Activated CD4-positive, alpha-beta T cell treated with anti-CD3 and anti-CD28 coated beads for 36 hours (primary cell): ENCODE data around the gene UNC80. TPM values are rescaled to one million over a fixed set of nuclear protein-coding genes. Genes with fewer than 3 reads are reported as not detected.

Experiments
- ATAC-seq: fragments of 200-7000 bp; cut with Tn5 transposase; one replicate; pipeline ENCODE4 v1.10.0; 2021; ENCODE audit warnings: mild to moderate bottlenecking, moderate library complexity
- CTCF ChIA-PET: fragments of 350-600 bp; sonication (Branson Sonifier 250); formaldehyde crosslinking; loops from one replicate; lab custom pipeline; 2021; ENCODE audit warnings: antibody characterized with exemption; lab: Charles Lee
- POLR2A ChIA-PET: fragments of 350-600 bp; sonication (Branson Sonifier 250); formaldehyde crosslinking; loops from one replicate; lab custom pipeline; 2021; ENCODE audit warnings: antibody characterized with exemption, inconsistent platforms; lab: Charles Lee
- DNase-seq: peaks from one replicate; pipeline ENCODE4 v3.0.0-alpha.2; 2020
- H3K27ac Mint-ChIP-seq: one replicate; pipeline ENCODE4 v1.8.0; 2021; ENCODE audit warnings: mixed read lengths
- H3K27me3 Mint-ChIP-seq: one replicate; pipeline ENCODE4 v1.8.0; 2021; ENCODE audit warnings: mixed read lengths
- H3K36me3 Mint-ChIP-seq: one replicate; pipeline ENCODE4 v1.8.0; 2021; ENCODE audit warnings: low read depth, mixed read lengths
- H3K4me1 Mint-ChIP-seq: one replicate; pipeline ENCODE4 v1.8.0; 2021; ENCODE audit warnings: mixed read lengths
- H3K4me3 Mint-ChIP-seq: one replicate; pipeline ENCODE4 v1.8.0; 2021; ENCODE audit warnings: mild to moderate bottlenecking, moderate library complexity, mixed read lengths
- H3K9me3 Mint-ChIP-seq: one replicate; pipeline ENCODE4 v1.8.0; 2021; ENCODE audit warnings: low read depth, mixed read lengths
- intact Hi-C, 2 experiments: fragments of 100-400 bp; cut with DNase I in 1 of 2; cut with micrococcal nuclease in 1 of 2; formaldehyde crosslinking; loops; one replicate each; pipeline versions ENCODE4 v1.14.2 to v1.15.1; 2022 to 2024; cut with DNase I, micrococcal nuclease
- total RNA-seq, 2 experiments: library from RNA; stranded (reverse); gene quantifications; one replicate each; pipeline ENCODE4 v1.2.3, GENCODE V29; 2021

Gene UNC80
- total RNA-seq, 2 experiments from 2014 or later = not detected

- no peak overlapping the region for H3K4me3 Mint-ChIP-seq
- ChIA-PET CTCF (no interaction called here), POLR2A (no interaction called here)
- no peaks in the 10 kb centered on the region for H3K36me3 Mint-ChIP-seq
- ATAC-seq = no peak
- intact Hi-C loops = no loop called here
- no peak for DNase-seq
- no peaks in the 10 kb centered on the region for H3K4me1 Mint-ChIP-seq
- no peaks in the 10 kb centered on the region for H3K27me3 Mint-ChIP-seq
- no peak overlapping the region for H3K27ac Mint-ChIP-seq
- H3K9me3 Mint-ChIP-seq = peaks cover under 1% of the 10 kb centered on the region
Observed at GRCh38 chr2:209868271-209868994, 96.8 kb downstream of the UNC80 start.

- ATAC-seq = no peak
- intact Hi-C loops = no loop called here
- H3K4me3 Mint-ChIP-seq = no peak overlapping the region
- no peaks in the 10 kb centered on the region for H3K9me3 Mint-ChIP-seq
- no peaks in the 10 kb centered on the region for H3K27me3 Mint-ChIP-seq
- CTCF ChIA-PET = no interaction called here
- no peaks in the 10 kb centered on the region for H3K36me3 Mint-ChIP-seq
- H3K4me1 Mint-ChIP-seq = no peaks in the 10 kb centered on the region
- no peak for DNase-seq
- H3K27ac Mint-ChIP-seq = no peak overlapping the region
- POLR2A ChIA-PET = no interaction called here
Observed at GRCh38 chr2:209870067-209870466, 98.4 kb downstream of the UNC80 start.

- no peaks in the 10 kb centered on the region for H3K36me3 Mint-ChIP-seq
- DNase-seq = no peak
- no peaks in the 10 kb centered on the region for H3K9me3 Mint-ChIP-seq
- ChIA-PET CTCF (no interaction called here), POLR2A (no interaction called here)
- no peaks in the 10 kb centered on the region for H3K4me1 Mint-ChIP-seq
- ATAC-seq = no peak
- intact Hi-C loops = no loop called here
- H3K27ac Mint-ChIP-seq = no peak overlapping the region
- no peak overlapping the region for H3K4me3 Mint-ChIP-seq
- H3K27me3 Mint-ChIP-seq = no peaks in the 10 kb centered on the region
Observed at GRCh38 chr2:209872675-209873074, 101.0 kb downstream of the UNC80 start.

- H3K27me3 Mint-ChIP-seq = peaks cover 4% of the 10 kb centered on the region
- H3K9me3 Mint-ChIP-seq = no peaks in the 10 kb centered on the region
- POLR2A ChIA-PET = no interaction called here
- intact Hi-C loops = no loop called here
- DNase-seq (no peak), ATAC-seq (no peak)
- no peaks in the 10 kb centered on the region for H3K36me3 Mint-ChIP-seq
- H3K27ac Mint-ChIP-seq = no peak overlapping the region
- H3K4me1 Mint-ChIP-seq = no peaks in the 10 kb centered on the region
- H3K4me3 Mint-ChIP-seq = no peak overlapping the region
- CTCF ChIA-PET = no interaction called here
Observed at GRCh38 chr2:209875270-209875669, 103.6 kb downstream of the UNC80 start.

GRCh38 chr2:209876211-209876610, 104.6 kb downstream of the UNC80 start:
- no peaks in the 10 kb centered on the region for H3K4me1 Mint-ChIP-seq
- CTCF ChIA-PET = no interaction called here
- intact Hi-C loops = no loop called here
- DNase-seq (no peak), ATAC-seq (no peak)
- H3K36me3 Mint-ChIP-seq = no peaks in the 10 kb centered on the region
- H3K27ac Mint-ChIP-seq = no peak overlapping the region
- peaks cover 4% of the 10 kb centered on the region for H3K27me3 Mint-ChIP-seq
- H3K4me3 Mint-ChIP-seq = no peak overlapping the region
- H3K9me3 Mint-ChIP-seq = no peaks in the 10 kb centered on the region
- POLR2A ChIA-PET = no interaction called here

- ATAC-seq = no peak
- Mint-ChIP-seq H3K4me3 (no peak overlapping the region), H3K27ac (no peak overlapping the region), H3K27me3 (peaks cover 4% of the 10 kb centered on the region), H3K36me3 (no peaks in the 10 kb centered on the region), H3K4me1 (no peaks in the 10 kb centered on the region), H3K9me3 (no peaks in the 10 kb centered on the region)
- intact Hi-C loops = no loop called here
- POLR2A ChIA-PET = no interaction called here
- CTCF ChIA-PET = no interaction called here
- DNase-seq = no peak
Observed at GRCh38 chr2:209878701-209879100, 107.1 kb downstream of the UNC80 start.

- ATAC-seq = no peak
- H3K4me1 Mint-ChIP-seq = no peaks in the 10 kb centered on the region
Observed at GRCh38 chr2:209900638-209901037, 129.0 kb downstream of the UNC80 start.

GRCh38 chr2:209901172-209901571, 129.5 kb downstream of the UNC80 start:
- Mint-ChIP-seq H3K4me1 (no peaks in the 10 kb centered on the region), H3K27me3 (no peaks in the 10 kb centered on the region), H3K27ac (no peak overlapping the region), H3K36me3 (no peaks in the 10 kb centered on the region), H3K4me3 (no peak overlapping the region), H3K9me3 (no peaks in the 10 kb centered on the region)
- intact Hi-C loops = no loop called here
- DNase-seq (no peak), ATAC-seq (no peak)
- CTCF ChIA-PET = no interaction called here
- POLR2A ChIA-PET = no interaction called here

More at GRCh38 chr2:209900638-209901037, 129.0 kb downstream of the UNC80 start:
- CTCF ChIA-PET = no interaction called here
- Mint-ChIP-seq H3K9me3 (no peaks in the 10 kb centered on the region), H3K27ac (no peak overlapping the region), H3K36me3 (no peaks in the 10 kb centered on the region), H3K4me3 (no peak overlapping the region), H3K27me3 (no peaks in the 10 kb centered on the region)
- POLR2A ChIA-PET = no interaction called here
- intact Hi-C loops = no loop called here
- DNase-seq = no peak

- H3K36me3 Mint-ChIP-seq = no peaks in the 10 kb centered on the region
- ChIA-PET POLR2A (no interaction called here), CTCF (no interaction called here)
- DNase-seq = no peak
- no peak overlapping the region for H3K4me3 Mint-ChIP-seq
- intact Hi-C loops = no loop called here
- H3K27ac Mint-ChIP-seq = no peak overlapping the region
- no peak for ATAC-seq
- no peaks in the 10 kb centered on the region for H3K4me1 Mint-ChIP-seq
- no peaks in the 10 kb centered on the region for H3K9me3 Mint-ChIP-seq
- H3K27me3 Mint-ChIP-seq = peaks cover 5% of the 10 kb centered on the region
Observed at GRCh38 chr2:209905691-209906090, 134.1 kb downstream of the UNC80 start.

- Mint-ChIP-seq H3K4me3 (no peak overlapping the region), H3K9me3 (no peaks in the 10 kb centered on the region), H3K27ac (no peak overlapping the region), H3K4me1 (no peaks in the 10 kb centered on the region), H3K27me3 (peaks cover 5% of the 10 kb centered on the region), H3K36me3 (no peaks in the 10 kb centered on the region)
- ChIA-PET CTCF (interaction anchor here (0.6 to 1.8 kb wide), 2 partner anchors 9 to 72 kb away, joined by 3 to 8 read pairs; no protein-coding TSS in a partner anchor), POLR2A (no interaction called here)
- no peak for ATAC-seq
- intact Hi-C loops = no loop called here
- no peak for DNase-seq
Observed at GRCh38 chr2:209907746-209908145, 136.1 kb downstream of the UNC80 start.

GRCh38 chr2:209908511-209908910, 136.9 kb downstream of the UNC80 start:
- Mint-ChIP-seq H3K4me3 (no peak overlapping the region), H3K36me3 (no peaks in the 10 kb centered on the region), H3K27me3 (peaks cover 5% of the 10 kb centered on the region), H3K27ac (no peak overlapping the region), H3K9me3 (no peaks in the 10 kb centered on the region), H3K4me1 (no peaks in the 10 kb centered on the region)
- no peak for DNase-seq
- ChIA-PET CTCF (interaction anchor here (0.6 to 1.8 kb wide), 2 partner anchors 8 to 73 kb away, joined by 3 to 8 read pairs; no protein-coding TSS in a partner anchor), POLR2A (no interaction called here)
- ATAC-seq = no peak
- intact Hi-C loops = no loop called here

- H3K27ac Mint-ChIP-seq = no peak overlapping the region
- ChIA-PET POLR2A (no interaction called here), CTCF (no interaction called here)
- no peaks in the 10 kb centered on the region for H3K36me3 Mint-ChIP-seq
- peaks cover 15% of the 10 kb centered on the region for H3K27me3 Mint-ChIP-seq
- ATAC-seq (no peak), DNase-seq (no peak)
- no peak overlapping the region for H3K4me3 Mint-ChIP-seq
- H3K9me3 Mint-ChIP-seq = no peaks in the 10 kb centered on the region
- intact Hi-C loops = no loop called here
- no peaks in the 10 kb centered on the region for H3K4me1 Mint-ChIP-seq
Observed at GRCh38 chr2:209911486-209911885, 139.9 kb downstream of the UNC80 start.
